Testis (tissue), 3 donors: ENCODE measurements around the gene STEEP1. TPM values are rescaled to one million over a fixed set of nuclear protein-coding genes. Genes with fewer than 3 reads are reported as not detected.
A peak's percentile ranks its signal among the peaks of the same experiment; 100 is the strongest.

Experiments used
- DNase-seq: peaks from one replicate; pipeline ENCODE4 v3.0.0-alpha.2; 2019
- H3K27ac ChIP-seq, 2 donors: fragments of 200-600 bp; sonication (generic); one replicate each; pipeline ENCODE4 v1.5.1; 2019
- H3K27me3 ChIP-seq: fragments of 200-600 bp; sonication (generic); one replicate; pipeline ENCODE4 v1.5.1; 2019
- H3K36me3 ChIP-seq: fragments of 200-600 bp; sonication (generic); one replicate; pipeline ENCODE4 v1.5.1; 2017; ENCODE audit warnings: low read depth; ENCODE audit errors: missing control alignments
- H3K4me1 ChIP-seq: fragments of 200-600 bp; sonication (generic); one replicate; pipeline ENCODE4 v1.5.1; 2019
- H3K4me3 ChIP-seq, 2 donors: fragments of 200-600 bp; sonication (generic); one replicate each; pipeline ENCODE4 v1.5.1; 2017 to 2019
- H3K9me3 ChIP-seq: fragments of 200-600 bp; sonication (generic); one replicate; pipeline ENCODE4 v1.5.1; 2017
- CTCF ChIP-seq, 3 experiments: fragments of 450-650 bp in 2 of 3; fragments of 200-600 bp in 1 of 3; sonication (generic) in 1 of 3; IDR thresholded peaks; one replicate each; pipeline ENCODE4 v1.5.1; 2016 to 2019; ENCODE audit warnings: antibody characterized with exemption in 3 of 3, mild to moderate bottlenecking in 2 of 3, moderate library complexity in 1 of 3
- POLR2A ChIP-seq: fragments of 450-650 bp; IDR thresholded peaks from one replicate; pipeline ENCODE4 v1.6.1; 2017; ENCODE audit warnings: antibody characterized with exemption, mild to moderate bottlenecking, moderate library complexity
- WGBS, 2 donors: methylation state at CpG; one replicate each; pipeline ENCODE4 v1.1.5; 2018; 5-methylcytosine and 5-hydroxymethylcytosine counted together
- intact Hi-C: fragments of 100-400 bp; cut with DNase I; formaldehyde crosslinking; loops from one replicate; pipeline ENCODE4 v1.15.1; 2023; ENCODE audit warnings: low total_unique reads
- polyA plus RNA-seq: library from polyadenylated mRNA; stranded (reverse); fragments of 350-450 nt; fragmentation: Illumina TruSeq; extraction: RNeasy Lipid Tissue Mini Kit (QIAGEN cat#74804); gene quantifications from one replicate; pipeline ENCODE4 v1.2.3, GENCODE V29; 2014; ENCODE audit warnings: low read depth, low replicate concordance; ENCODE audit not compliant: insufficient read depth
- total RNA-seq, 2 donors: library from RNA; depleted of rRNA; stranded (reverse); fragments of >200 nt; gene quantifications; one replicate each; pipeline ENCODE4 v1.2.3, GENCODE V29; 2016

STEEP1 gene
- total and polyA plus RNA-seq, 3 donors from 2014 or later, result 24.8 to 43.4 (median 41.9) TPM

DNA sequence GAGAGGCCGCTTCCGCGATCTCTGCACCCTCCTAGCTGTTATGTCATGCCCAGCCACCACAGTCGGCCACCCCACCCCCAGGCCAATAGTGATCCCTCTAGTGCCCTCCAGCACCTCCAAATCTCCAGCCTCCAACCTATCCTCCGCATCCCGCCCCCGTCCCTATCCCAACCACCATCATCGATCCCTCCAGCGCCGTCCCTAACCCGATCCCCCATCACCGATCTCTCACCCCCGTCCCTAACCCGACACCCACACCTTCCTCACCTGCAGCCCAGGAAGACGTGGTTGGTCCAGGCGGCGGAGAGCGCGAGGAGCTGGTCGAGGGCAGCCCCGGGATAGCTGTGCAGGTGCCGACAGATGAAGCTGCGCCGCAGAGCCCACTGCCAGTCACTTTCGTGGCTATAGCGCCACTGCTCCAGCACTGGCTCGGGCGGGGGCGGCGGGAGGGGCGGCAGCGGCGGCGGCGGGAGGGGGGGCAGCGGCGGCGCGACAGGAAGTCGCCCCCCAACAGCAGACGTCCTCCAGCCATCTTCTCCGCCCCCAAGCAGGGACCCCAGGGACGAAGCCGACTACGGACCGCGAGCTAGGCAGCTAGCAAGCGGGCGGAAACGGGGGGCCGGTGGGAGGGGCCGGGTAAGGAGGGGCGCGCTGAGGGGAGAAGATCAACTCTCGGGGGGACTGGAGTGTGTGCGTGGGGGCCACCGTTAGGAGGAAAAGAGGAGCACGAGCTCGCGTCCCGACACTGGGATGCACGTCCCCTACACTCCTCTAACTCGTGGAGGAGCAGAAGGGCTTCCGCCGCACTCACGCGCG is 40.5 kb upstream of the STEEP1 start:
- no peaks in the 10 kb centered on the region for H3K27me3 ChIP-seq
- H3K9me3 ChIP-seq, result no peaks in the 10 kb centered on the region
- H3K4me3 ChIP-seq, result peak overlapping the region; percentile 73 to 81
- intact Hi-C loops, result no loop called here
- 0 to 1% methylated on average over 6 to 34 of the region's 68 CpGs for WGBS, 2 donors
- H3K36me3 ChIP-seq, result no peaks in the 10 kb centered on the region
- H3K4me1 ChIP-seq, result no peaks in the 10 kb centered on the region
- TF ChIP-seq POLR2A (no peak), CTCF (IDR thresholded peaks at IDR 0.05) (no peak)
- H3K27ac ChIP-seq, result peak overlapping the region; percentile 91 to 94
- DNase-seq, result peak; percentile 45

GRCh38 chrX:119604766-119605463 is 39.7 kb upstream of the STEEP1 start:
- H3K27ac ChIP-seq, result peak overlapping the region; percentile 91 to 94
- TF ChIP-seq CTCF (IDR thresholded peaks at IDR 0.05), result no peak
- no peak for TF ChIP-seq POLR2A
- H3K27me3 ChIP-seq, result no peaks in the 10 kb centered on the region
- H3K36me3 ChIP-seq, result no peaks in the 10 kb centered on the region
- no peaks in the 10 kb centered on the region for H3K4me1 ChIP-seq
- 2 to 5% methylated on average over 16 to 17 of the region's 17 CpGs for WGBS, 2 donors
- peak; percentile 18 for DNase-seq
- peak overlapping the region; percentile 73 to 81 for H3K4me3 ChIP-seq
- no peaks in the 10 kb centered on the region for H3K9me3 ChIP-seq
- intact Hi-C loops, result no loop called here

DNA sequence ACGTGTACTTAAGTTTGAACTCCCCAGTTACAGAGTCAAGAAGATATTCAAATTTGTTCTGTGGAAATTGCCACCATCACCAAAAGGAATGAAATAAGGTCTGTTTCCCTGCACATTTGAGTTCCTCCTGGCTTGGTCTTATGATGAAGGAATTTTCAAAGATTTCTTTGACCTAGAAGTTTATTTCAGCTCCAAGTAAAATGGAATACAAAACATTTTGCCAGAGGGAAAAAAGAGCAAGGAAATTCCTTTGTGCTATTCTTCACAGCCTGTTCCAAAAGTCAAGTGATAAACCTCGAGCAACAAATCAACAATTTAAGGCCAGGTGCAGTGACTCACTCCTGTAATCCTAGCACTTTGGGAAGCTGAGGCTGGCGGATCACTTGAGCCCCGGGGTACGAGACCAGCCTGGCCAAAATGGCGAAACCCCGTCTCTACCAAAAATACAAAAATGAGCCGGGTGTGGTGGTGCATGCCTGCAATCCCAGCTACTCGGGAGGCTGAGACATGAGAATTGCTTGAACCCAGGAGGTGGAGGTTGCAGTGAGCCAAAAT is 37.6 kb upstream of the STEEP1 start:
- intact Hi-C loops, result no loop called here
- H3K4me1 ChIP-seq, result no peaks in the 10 kb centered on the region
- H3K27ac ChIP-seq, result no peak overlapping the region
- H3K27me3 ChIP-seq, result no peaks in the 10 kb centered on the region
- 56 to 74% methylated on average over 9 of the region's 9 CpGs for WGBS, 2 donors
- H3K4me3 ChIP-seq, result no peak overlapping the region
- H3K9me3 ChIP-seq, result no peaks in the 10 kb centered on the region
- TF ChIP-seq CTCF (IDR thresholded peaks at IDR 0.05) (no peak), POLR2A (no peak)
- DNase-seq, result no peak
- no peaks in the 10 kb centered on the region for H3K36me3 ChIP-seq

GRCh38 chrX:119589810-119590209 is 24.6 kb upstream of the STEEP1 start:
- H3K9me3 ChIP-seq, result no peaks in the 10 kb centered on the region
- H3K4me1 ChIP-seq, result no peaks in the 10 kb centered on the region
- no peak for DNase-seq
- no peak overlapping the region for H3K27ac ChIP-seq
- no peak overlapping the region for H3K4me3 ChIP-seq
- no peaks in the 10 kb centered on the region for H3K27me3 ChIP-seq
- intact Hi-C loops, result no loop called here
- WGBS, 2 donors, result 95 to 96% methylated on average over 5 of the region's 5 CpGs
- H3K36me3 ChIP-seq, result no peaks in the 10 kb centered on the region
- TF ChIP-seq CTCF (IDR thresholded peaks at IDR 0.05), result no peak
- no peak for TF ChIP-seq POLR2A
